Lung (tissue), 12 donors: ENCODE measurements around the gene SEMA4F. TPM values are rescaled to one million over a fixed set of nuclear protein-coding genes. Genes with fewer than 3 reads are reported as not detected.

Source experiments
- ATAC-seq: fragments of 200-7000 bp; cut with Tn5 transposase; one replicate; pipeline ENCODE4 v1.9.1; 2020; ENCODE audit warnings: moderate number of reproducible peaks; ENCODE audit not compliant: insufficient read depth, low FRiP score
- DNase-seq, 3 donors: peaks; one replicate each; pipeline ENCODE4 v3.0.0-alpha.2; 2013 to 2017
- H3K27ac ChIP-seq, 2 donors: one replicate each; pipeline ENCODE4 v1.5.1; 2013; ENCODE audit warnings: mild to moderate bottlenecking in 2 of 2, moderate library complexity in 2 of 2, control low read depth in 1 of 2, inconsistent platforms in 1 of 2, low read depth in 1 of 2, low read length in 1 of 2
- H3K27me3 ChIP-seq, 3 donors: one replicate each; pipeline ENCODE4 v1.5.1; 2013; ENCODE audit warnings: low read length in 2 of 3; ENCODE audit not compliant: control insufficient read depth in 3 of 3, insufficient read depth in 3 of 3
- H3K36me3 ChIP-seq, 4 donors: one replicate each; pipeline ENCODE4 v1.5.1; 2013; ENCODE audit warnings: low read length in 4 of 4, mild to moderate bottlenecking in 1 of 4, moderate library complexity in 1 of 4; ENCODE audit not compliant: control insufficient read depth in 4 of 4, insufficient read depth in 4 of 4
- H3K4me1 ChIP-seq, 5 donors: one replicate each; pipeline ENCODE4 v1.5.1; 2013; ENCODE audit warnings: low read length in 5 of 5, mild to moderate bottlenecking in 2 of 5, moderate library complexity in 1 of 5; ENCODE audit not compliant: control insufficient read depth in 5 of 5, insufficient read depth in 5 of 5
- H3K4me3 ChIP-seq: one replicate; pipeline ENCODE4 v1.5.1; 2013; ENCODE audit warnings: mild to moderate bottlenecking, control low read depth, moderate library complexity
- H3K9ac ChIP-seq, 2 donors: one replicate each; pipeline ENCODE4 v1.5.1; 2013; ENCODE audit warnings: low read length in 2 of 2, control low read depth in 1 of 2; ENCODE audit not compliant: insufficient read depth in 1 of 2
- H3K9me3 ChIP-seq, 4 donors: one replicate each; pipeline ENCODE4 v1.5.1; 2013; ENCODE audit warnings: low read length in 3 of 4, mild to moderate bottlenecking in 1 of 4, moderate library complexity in 1 of 4; ENCODE audit not compliant: control insufficient read depth in 4 of 4, insufficient read depth in 3 of 4
- WGBS, 2 donors: extraction: QIAGEN DNeasy Blood & Tissue Kit; methylation state at CpG; one replicate each; pipeline ENCODE4 v1.1.7; 2013; 5-methylcytosine and 5-hydroxymethylcytosine counted together
- polyA plus RNA-seq, 2 donors: library from polyadenylated mRNA; stranded (reverse); fragments of 200-250 nt; gene quantifications; one replicate each; pipeline ENCODE4 v1.2.1, GENCODE V29; 2013
- total RNA-seq, 2 donors: library from RNA; depleted of rRNA in 1 of 2; stranded (reverse); fragments of >200 nt in 1 of 2; gene quantifications; one replicate each; pipeline ENCODE4 v1.2.1, GENCODE V29; 2014 to 2021
- TF ChIP-seq, protein P1 (sequence below): IDR thresholded peaks from 2 replicates; pipeline ENCODE4 v1.5.1; 2012; ENCODE audit warnings: mild to moderate bottlenecking; ENCODE audit errors: control extremely low read depth, extremely low read depth
- donor health status: control.
- donor health status: control.
- donor health status: Bipolar disorder and iron deficiency.
- donor health status: healthy.
- donor health status: DM: yes; HTN: yes; CAD: no.

SEMA4F gene
- total and polyA plus RNA-seq, 4 donors, result 3.0 to 9.6 (median 4.2) TPM

DNA sequence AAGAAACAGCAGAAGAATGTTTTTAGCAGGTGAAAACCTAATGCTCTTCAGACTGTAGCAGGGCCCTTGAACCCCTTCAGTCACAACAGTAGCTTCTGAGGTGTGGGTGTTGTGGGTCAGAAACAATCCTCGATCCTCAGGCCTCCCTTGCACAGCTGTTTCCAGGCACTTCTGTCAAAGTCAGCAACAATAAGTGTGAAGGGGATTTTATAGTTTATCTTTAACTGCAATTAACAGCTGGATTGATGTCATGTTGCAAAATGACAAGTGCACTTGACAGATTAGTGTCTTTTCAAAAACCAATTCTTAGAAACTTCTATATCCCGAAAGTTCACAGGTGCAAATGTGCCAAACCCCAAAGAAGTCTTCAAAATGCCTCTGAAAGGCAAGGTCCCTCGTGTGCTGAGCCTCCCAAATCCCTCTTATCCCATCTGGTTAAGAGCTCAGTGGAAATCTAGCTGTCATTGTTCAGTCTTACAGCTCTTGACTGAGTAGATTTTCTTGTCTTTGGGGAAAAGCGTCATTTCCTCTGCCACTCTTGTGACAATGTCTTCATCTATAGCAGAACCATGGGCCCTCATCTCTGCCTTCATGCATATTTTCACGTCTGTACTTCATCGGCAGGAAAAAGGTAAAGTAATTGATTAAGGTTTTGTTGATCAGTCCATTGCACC lies 35.5 kb upstream of the SEMA4F start:
- Histone ChIP-seq H3K9me3 (no peaks in the 10 kb centered on the region), H3K4me3 (no peak overlapping the region), H3K4me1 (no peaks in the 10 kb centered on the region), H3K27ac (no peak overlapping the region), H3K36me3 (no peaks in the 10 kb centered on the region), H3K27me3 (peaks cover 0 to 11% (median 11%) of the 10 kb centered on the region in 3 donors), H3K9ac (no peak overlapping the region)
- DNase-seq, result no peak
- no peak for ATAC-seq
- TF ChIP-seq, protein P1, sequence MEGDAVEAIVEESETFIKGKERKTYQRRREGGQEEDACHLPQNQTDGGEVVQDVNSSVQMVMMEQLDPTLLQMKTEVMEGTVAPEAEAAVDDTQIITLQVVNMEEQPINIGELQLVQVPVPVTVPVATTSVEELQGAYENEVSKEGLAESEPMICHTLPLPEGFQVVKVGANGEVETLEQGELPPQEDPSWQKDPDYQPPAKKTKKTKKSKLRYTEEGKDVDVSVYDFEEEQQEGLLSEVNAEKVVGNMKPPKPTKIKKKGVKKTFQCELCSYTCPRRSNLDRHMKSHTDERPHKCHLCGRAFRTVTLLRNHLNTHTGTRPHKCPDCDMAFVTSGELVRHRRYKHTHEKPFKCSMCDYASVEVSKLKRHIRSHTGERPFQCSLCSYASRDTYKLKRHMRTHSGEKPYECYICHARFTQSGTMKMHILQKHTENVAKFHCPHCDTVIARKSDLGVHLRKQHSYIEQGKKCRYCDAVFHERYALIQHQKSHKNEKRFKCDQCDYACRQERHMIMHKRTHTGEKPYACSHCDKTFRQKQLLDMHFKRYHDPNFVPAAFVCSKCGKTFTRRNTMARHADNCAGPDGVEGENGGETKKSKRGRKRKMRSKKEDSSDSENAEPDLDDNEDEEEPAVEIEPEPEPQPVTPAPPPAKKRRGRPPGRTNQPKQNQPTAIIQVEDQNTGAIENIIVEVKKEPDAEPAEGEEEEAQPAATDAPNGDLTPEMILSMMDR, result no peak
- 72 to 90% methylated on average over 6 of the region's 6 CpGs for WGBS, 2 donors

DNA sequence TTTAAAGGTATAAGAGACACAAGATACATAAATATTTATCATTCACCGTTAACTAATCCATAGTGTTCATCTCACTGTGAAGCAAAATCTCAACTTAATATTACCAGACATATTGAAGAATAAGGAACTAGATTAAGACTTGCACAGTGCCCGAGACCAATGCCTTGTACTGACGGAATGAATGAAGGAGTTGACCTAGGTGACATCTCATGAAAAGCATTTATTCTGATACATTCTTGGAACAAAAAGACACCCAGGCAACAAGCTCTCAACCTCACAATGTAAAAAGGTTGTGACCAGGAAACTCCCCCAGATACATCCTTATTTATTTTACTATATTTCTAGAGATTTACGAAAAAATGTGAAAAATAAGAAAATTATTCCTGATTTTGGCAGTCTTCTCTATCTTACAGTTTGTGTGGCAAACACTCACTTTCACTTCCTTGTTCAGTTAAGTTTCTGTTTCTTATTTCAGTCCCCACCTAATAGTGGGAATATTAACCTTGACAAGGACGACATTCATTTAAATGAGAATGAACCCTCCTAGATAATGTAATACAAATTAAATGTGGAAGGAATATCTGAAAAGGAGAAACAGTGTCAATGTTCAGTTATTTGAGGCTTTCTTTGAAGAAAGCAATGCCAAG lies 34.3 kb upstream of the SEMA4F start:
- Histone ChIP-seq H3K4me1 (no peaks in the 10 kb centered on the region), H3K27me3 (peaks cover 0 to 11% (median 8%) of the 10 kb centered on the region in 3 donors), H3K36me3 (no peaks in the 10 kb centered on the region), H3K27ac (no peak overlapping the region), H3K9me3 (no peaks in the 10 kb centered on the region), H3K4me3 (no peak overlapping the region), H3K9ac (no peak overlapping the region)
- no peak for DNase-seq
- WGBS, 2 donors, result 78 to 81% methylated on average over 5 of the region's 5 CpGs
- no peak for ATAC-seq
- TF ChIP-seq, protein P1, result no peak

DNA sequence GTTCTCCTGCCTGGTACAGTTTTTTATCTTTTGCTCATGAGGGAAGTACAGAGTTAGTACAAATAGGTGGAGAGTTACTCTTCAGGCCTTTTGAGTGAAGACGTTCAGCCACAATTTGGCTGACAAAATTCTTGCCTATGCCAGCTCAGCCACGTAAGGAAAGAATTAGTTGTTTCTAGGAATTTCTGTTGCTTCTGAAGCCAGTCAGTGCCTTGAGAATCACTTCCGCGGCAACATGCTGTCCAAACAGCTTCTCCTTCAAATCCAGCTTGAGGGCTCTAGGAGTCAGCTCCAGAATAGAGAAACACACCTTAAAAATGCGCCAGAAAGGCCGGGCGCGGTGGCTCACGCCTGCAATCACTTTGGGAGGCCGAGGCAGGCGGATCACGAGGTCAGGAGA lies 33.4 kb upstream of the SEMA4F start:
- DNase-seq, result no peak
- 88 to 96% methylated on average over 12 of the region's 12 CpGs for WGBS, 2 donors
- H3K27ac ChIP-seq, result no peak overlapping the region
- ATAC-seq, result no peak
- no peak overlapping the region for H3K9ac ChIP-seq
- H3K27me3 ChIP-seq, result peaks cover 0 to 10% (median 8%) of the 10 kb centered on the region in 3 donors
- TF ChIP-seq, protein P1, result no peak
- H3K4me3 ChIP-seq, result no peak overlapping the region
- H3K9me3 ChIP-seq, result no peaks in the 10 kb centered on the region
- no peaks in the 10 kb centered on the region for H3K4me1 ChIP-seq
- H3K36me3 ChIP-seq, result no peaks in the 10 kb centered on the region
